Stimulated activated CD4-positive, alpha-beta T cell treated with anti-CD3 and anti-CD28 coated beads, TNF-alpha, amount 100 ng/mL, for 4 hours (primary cell): ENCODE measurements around the gene MYOM1.
"Not testable (repeated sequence)": the region's sequence is repeated elsewhere in the genome, so short reads cannot be mapped to it uniquely, and the experiment has no call there.

Source experiments
- DNase-seq, 3 experiments: peaks; one replicate each; pipeline ENCODE4 v3.0.0-alpha.2; 2020; ENCODE audit warnings: low read depth in 3 of 3

MYOM1 gene

GRCh38 chr18:3035635-3036034 is 184.1 kb downstream of the MYOM1 start:
- no peak for DNase-seq

- no peak for DNase-seq
Observed at GRCh38 chr18:3032721-3033120, 187.0 kb downstream of the MYOM1 start.

GRCh38 chr18:3029215-3029952 is 190.4 kb downstream of the MYOM1 start:
- DNase-seq: no peak

DNA sequence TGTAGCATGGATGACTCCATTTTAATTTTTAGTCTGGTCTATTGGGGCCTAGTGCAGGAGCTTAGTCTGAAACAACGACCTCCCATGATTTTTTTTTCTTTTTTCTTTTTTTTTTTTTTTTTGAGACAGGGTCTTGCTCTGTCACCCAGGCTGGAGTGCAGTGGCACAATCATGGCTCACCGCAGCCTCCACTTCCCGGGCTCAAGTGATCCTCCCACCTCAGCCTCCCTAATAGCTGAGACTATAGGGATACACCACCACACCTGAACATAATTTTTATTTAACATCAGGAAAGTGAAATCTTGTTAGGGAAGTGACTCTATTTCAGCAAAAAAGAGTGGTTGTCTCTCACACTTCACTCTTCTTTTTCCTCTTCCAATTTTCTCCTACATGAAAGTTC is 191.7 kb downstream of the MYOM1 start:
- DNase-seq: not testable (repeated sequence)

- DNase-seq: no peak
Observed at GRCh38 chr18:3027370-3027891, 192.3 kb downstream of the MYOM1 start.

DNA sequence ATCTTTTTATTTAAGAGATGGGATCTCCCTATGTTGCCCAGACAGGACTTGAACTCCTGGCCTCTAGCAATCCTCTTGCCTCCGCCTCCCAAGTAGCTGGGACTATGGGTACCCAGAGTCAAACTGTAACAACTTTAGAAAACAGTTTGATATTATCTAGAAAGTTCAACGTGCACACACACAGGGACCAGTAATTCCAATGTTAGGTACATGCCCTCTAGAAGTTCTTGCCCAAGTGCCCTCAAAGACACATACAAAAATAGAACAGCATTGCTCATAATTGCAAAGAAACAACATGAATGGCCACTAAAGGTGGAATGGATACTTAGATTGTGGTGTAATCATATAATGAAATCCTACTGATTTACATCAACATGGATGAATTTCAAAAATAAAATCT is 194.2 kb downstream of the MYOM1 start:
- no peak for DNase-seq

GRCh38 chr18:3023603-3024002 is 196.2 kb downstream of the MYOM1 start:
- not testable (repeated sequence) for DNase-seq
